NCI-H128 (cell line): ENCODE results near the gene MRPS25.

Experiments used
- DNase-seq: peaks from one replicate; lab custom pipeline; 2025; ENCODE audit not compliant: unreplicated experiment; lab: John Stamatoyannopoulos, UW

Gene MRPS25

GRCh38 chr3:15083252-15083651, 18.1 kb upstream of the MRPS25 start:
- no peak for DNase-seq

GRCh38 chr3:15081960-15082664, 17.0 kb upstream of the MRPS25 start:
- no peak for DNase-seq

GRCh38 chr3:15079091-15079490, 14.0 kb upstream of the MRPS25 start:
- no peak for DNase-seq

- DNase-seq = no peak
Measured at GRCh38 chr3:15074500-15074899, 9.4 kb upstream of the MRPS25 start.

- no peak for DNase-seq
Measured at GRCh38 chr3:15071699-15072098, 6.6 kb upstream of the MRPS25 start.

- no peak for DNase-seq
Measured at GRCh38 chr3:15069441-15069840, 4.3 kb upstream of the MRPS25 start.

- no peak for DNase-seq
Measured at GRCh38 chr3:15066467-15066866, 1.4 kb upstream of the MRPS25 start.

- DNase-seq = no peak
Measured at GRCh38 chr3:15065550-15066007, 464 bp upstream of the MRPS25 start.

GRCh38 chr3:15064299-15064834, 748 bp downstream of the MRPS25 start:
- no peak for DNase-seq

- DNase-seq = no peak
Measured at GRCh38 chr3:15063656-15064286, 1.3 kb downstream of the MRPS25 start.

GRCh38 chr3:15063238-15063637, 1.9 kb downstream of the MRPS25 start:
- DNase-seq = no peak

- DNase-seq = no peak
Measured at GRCh38 chr3:15060029-15060428, 5.1 kb downstream of the MRPS25 start.

GRCh38 chr3:15056676-15057404, 8.3 kb downstream of the MRPS25 start:
- no peak for DNase-seq

GRCh38 chr3:15055019-15055557, 10.0 kb downstream of the MRPS25 start:
- no peak for DNase-seq

- no peak for DNase-seq
Measured at GRCh38 chr3:15053541-15053940, 11.6 kb downstream of the MRPS25 start.

- DNase-seq = no peak
Measured at GRCh38 chr3:15052335-15053242, 12.5 kb downstream of the MRPS25 start.

- DNase-seq = no peak
Measured at GRCh38 chr3:15051531-15051930, 13.6 kb downstream of the MRPS25 start.

GRCh38 chr3:15050405-15051092, 14.6 kb downstream of the MRPS25 start:
- DNase-seq = no peak

- no peak for DNase-seq
Measured at GRCh38 chr3:15049584-15049983, 15.5 kb downstream of the MRPS25 start.

- no peak for DNase-seq
Measured at GRCh38 chr3:15045667-15046066, 19.4 kb downstream of the MRPS25 start.
